Measurements from ENCODE around the gene GLCE. TPM values are rescaled to one million over a fixed set of nuclear protein-coding genes. Genes with fewer than 3 reads are reported as not detected.

The GLCE gene
- total and polyA plus RNA-seq, 7 donors, result 10.3 to 24.6 (median 13.9) TPM

DNA sequence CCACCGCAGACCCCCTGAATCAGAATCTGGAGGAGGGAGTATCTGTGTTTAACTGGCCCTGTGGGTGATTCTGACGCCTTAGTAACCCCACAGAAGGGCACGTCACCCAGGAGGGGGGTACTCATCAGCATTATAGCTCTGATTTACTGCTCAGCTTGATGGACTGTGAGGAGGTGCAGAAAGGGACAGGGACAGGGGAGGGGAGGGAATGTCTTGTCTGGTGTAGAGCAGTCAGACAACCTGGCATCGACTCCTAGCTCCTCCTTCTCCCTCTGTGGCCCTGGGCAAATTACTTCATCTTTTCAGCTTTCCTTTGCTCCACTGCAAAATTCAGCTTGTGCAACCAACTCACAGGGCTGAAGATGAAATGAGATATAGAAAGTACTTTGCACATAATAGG, 42.3 kb upstream of the GLCE start:
- intact Hi-C loops (cut with DNase I), result no loop called here
- DNase-seq, result no peak
- H3K36me3 ChIP-seq, result no peaks in the 10 kb centered on the region
- H3K27me3 ChIP-seq, result peaks cover 0 to 15% (median 6%) of the 10 kb centered on the region in 3 donors
- TF ChIP-seq EP300 (IDR thresholded peaks at IDR 0.05), result no peak
- TF ChIP-seq, protein P1, sequence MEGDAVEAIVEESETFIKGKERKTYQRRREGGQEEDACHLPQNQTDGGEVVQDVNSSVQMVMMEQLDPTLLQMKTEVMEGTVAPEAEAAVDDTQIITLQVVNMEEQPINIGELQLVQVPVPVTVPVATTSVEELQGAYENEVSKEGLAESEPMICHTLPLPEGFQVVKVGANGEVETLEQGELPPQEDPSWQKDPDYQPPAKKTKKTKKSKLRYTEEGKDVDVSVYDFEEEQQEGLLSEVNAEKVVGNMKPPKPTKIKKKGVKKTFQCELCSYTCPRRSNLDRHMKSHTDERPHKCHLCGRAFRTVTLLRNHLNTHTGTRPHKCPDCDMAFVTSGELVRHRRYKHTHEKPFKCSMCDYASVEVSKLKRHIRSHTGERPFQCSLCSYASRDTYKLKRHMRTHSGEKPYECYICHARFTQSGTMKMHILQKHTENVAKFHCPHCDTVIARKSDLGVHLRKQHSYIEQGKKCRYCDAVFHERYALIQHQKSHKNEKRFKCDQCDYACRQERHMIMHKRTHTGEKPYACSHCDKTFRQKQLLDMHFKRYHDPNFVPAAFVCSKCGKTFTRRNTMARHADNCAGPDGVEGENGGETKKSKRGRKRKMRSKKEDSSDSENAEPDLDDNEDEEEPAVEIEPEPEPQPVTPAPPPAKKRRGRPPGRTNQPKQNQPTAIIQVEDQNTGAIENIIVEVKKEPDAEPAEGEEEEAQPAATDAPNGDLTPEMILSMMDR (IDR thresholded peaks at IDR 0.05), result no peak
- TF ChIP-seq POLR2A (IDR thresholded peaks at IDR 0.05), result no peak
- TF ChIP-seq POLR2AphosphoS5 (IDR thresholded peaks at IDR 0.05), result no peak
- no peaks in the 10 kb centered on the region for H3K4me1 ChIP-seq
- H3K9me3 ChIP-seq, result no peaks in the 10 kb centered on the region
- no peak overlapping the region for H3K4me3 ChIP-seq
- H3K27ac ChIP-seq, result no peak overlapping the region
- 61 to 74% methylated on average over 4 of the region's 4 CpGs for WGBS, 2 donors

DNA sequence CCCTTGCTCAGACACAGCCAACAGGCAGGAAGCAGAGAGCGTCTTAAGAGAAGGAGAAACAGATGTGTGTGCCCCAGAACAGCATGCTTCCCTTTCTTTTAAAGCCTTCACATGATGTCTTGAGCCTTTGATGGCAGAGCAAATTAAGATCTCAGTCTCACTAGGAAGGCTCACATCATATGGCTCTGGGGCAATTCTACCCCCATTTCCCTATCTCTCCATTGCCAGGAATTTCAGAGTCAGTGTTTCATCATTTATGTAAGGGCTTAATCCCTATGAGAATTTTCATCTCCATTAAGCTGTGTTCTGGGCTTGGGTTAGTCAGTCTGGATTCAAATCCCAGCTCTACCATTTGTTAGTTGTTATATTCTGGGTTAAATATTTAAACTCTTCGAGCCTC, 41.4 kb upstream of the GLCE start:
- Histone ChIP-seq H3K4me3 (no peak overlapping the region), H3K27me3 (peaks cover 0 to 15% (median 6%) of the 10 kb centered on the region in 3 donors), H3K27ac (no peak overlapping the region), H3K4me1 (no peaks in the 10 kb centered on the region), H3K9me3 (no peaks in the 10 kb centered on the region), H3K36me3 (no peaks in the 10 kb centered on the region)
- WGBS, 2 donors, result 70 to 79% methylated on average over 2 of the region's 2 CpGs
- intact Hi-C loops (cut with DNase I), result no loop called here
- TF ChIP-seq POLR2A (IDR thresholded peaks at IDR 0.05) (no peak), POLR2AphosphoS5 (IDR thresholded peaks at IDR 0.05) (no peak), EP300 (IDR thresholded peaks at IDR 0.05) (no peak)
- TF ChIP-seq, protein P1 (IDR thresholded peaks at IDR 0.05), result no peak
- no peak for DNase-seq

DNA sequence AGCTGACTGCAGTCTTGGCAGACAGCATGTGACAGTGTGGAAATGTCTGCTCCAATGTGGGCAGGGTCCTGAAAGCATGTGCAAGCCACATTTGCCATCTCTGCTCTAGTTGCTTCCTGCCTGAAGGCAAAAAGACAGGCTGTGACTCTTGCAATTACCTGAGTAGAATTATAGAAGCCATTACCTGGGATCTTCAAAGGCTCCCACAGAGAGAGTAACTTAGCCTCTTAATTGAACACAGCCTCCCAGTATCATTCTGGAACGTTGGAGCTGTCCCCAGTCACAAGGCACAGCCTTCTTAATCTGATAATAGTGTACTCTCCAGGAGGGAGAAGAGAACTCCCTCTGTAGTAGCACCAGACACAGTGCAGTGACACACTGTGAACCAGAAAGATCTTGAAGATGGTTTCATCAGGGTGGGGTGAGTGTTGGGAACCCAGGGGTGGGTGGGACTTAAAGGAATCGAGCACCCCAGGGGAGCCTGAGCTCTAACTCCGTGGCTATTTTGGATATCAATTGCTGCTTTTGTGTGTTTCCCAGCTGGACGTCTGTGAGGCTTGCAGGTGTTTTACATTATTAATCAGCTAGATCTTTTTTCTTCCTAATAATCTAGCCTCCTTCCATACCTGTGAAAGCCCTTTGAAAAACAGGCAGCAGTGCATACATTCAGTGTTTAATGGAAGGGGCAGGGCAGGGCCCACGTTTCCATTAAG, 40.6 kb upstream of the GLCE start:
- Histone ChIP-seq H3K27me3 (peaks cover 0 to 15% (median 6%) of the 10 kb centered on the region in 3 donors), H3K4me3 (no peak overlapping the region), H3K9me3 (no peaks in the 10 kb centered on the region), H3K4me1 (no peaks in the 10 kb centered on the region), H3K27ac (no peak overlapping the region), H3K36me3 (no peaks in the 10 kb centered on the region)
- WGBS, 2 donors, result 70% methylated on average over 5 of the region's 5 CpGs
- no peak for DNase-seq
- intact Hi-C loops (cut with DNase I), result loop anchor here (10.0 kb wide), 1 partner anchor 105 kb away; no protein-coding TSS in a partner anchor
- TF ChIP-seq EP300 (IDR thresholded peaks at IDR 0.05) (no peak), POLR2A (IDR thresholded peaks at IDR 0.05) (no peak), POLR2AphosphoS5 (IDR thresholded peaks at IDR 0.05) (no peak)
- TF ChIP-seq, protein P1 (IDR thresholded peaks at IDR 0.05), result no peak

DNA sequence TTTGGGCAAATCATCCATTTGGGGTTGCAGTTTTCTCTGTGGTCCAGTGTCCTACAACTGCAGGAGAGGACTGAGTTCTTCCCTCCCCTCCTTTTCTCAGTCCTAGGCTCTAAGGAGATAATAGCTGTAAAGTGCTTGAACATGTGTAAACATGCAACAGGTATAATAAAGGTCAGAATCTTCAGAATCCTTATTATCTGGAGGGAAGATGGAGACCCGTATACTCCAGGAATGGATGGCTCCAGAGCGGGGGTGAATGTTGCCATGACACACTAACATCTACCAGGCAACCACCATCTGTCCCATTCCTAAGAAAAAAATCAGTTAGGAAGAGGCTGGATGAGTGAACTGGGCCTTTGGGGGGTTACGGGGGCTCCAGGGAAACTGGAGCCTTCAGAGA, 39.7 kb upstream of the GLCE start:
- Histone ChIP-seq H3K36me3 (no peaks in the 10 kb centered on the region), H3K27me3 (peaks cover 0 to 10% (median 6%) of the 10 kb centered on the region in 3 donors), H3K27ac (no peak overlapping the region), H3K4me3 (no peak overlapping the region), H3K4me1 (no peaks in the 10 kb centered on the region), H3K9me3 (no peaks in the 10 kb centered on the region)
- 91 to 94% methylated on average over 3 of the region's 3 CpGs for WGBS, 2 donors
- intact Hi-C loops (cut with DNase I), result loop anchor here (10.0 kb wide), 1 partner anchor 104 kb away; no protein-coding TSS in a partner anchor
- TF ChIP-seq EP300 (IDR thresholded peaks at IDR 0.05) (no peak), POLR2AphosphoS5 (IDR thresholded peaks at IDR 0.05) (no peak), POLR2A (IDR thresholded peaks at IDR 0.05) (no peak)
- TF ChIP-seq, protein P1 (IDR thresholded peaks at IDR 0.05), result no peak
- DNase-seq, result no peak
